Left ventricle myocardium superior (tissue), 1 donor: ENCODE results near the gene STIP1. TPM values are rescaled to one million over a fixed set of nuclear protein-coding genes. Genes with fewer than 3 reads are reported as not detected.
A peak's percentile ranks its signal among the peaks of the same experiment; 100 is the strongest.
"Not testable (repeated sequence)": the region's sequence is repeated elsewhere in the genome, so short reads cannot be mapped to it uniquely, and the experiment has no call there.

Source experiments
- ATAC-seq: fragments of 200-7000 bp; cut with Tn5 transposase; one replicate; pipeline ENCODE4 v1.9.1; 2020; ENCODE audit warnings: mild to moderate bottlenecking, moderate library complexity
- DNase-seq: peaks from one replicate; pipeline ENCODE4 v3.0.0-alpha.2; 2020
- intact Hi-C: fragments of 100-400 bp; cut with micrococcal nuclease; formaldehyde crosslinking; loops from one replicate; pipeline ENCODE4 v1.11.0; 2022
- total RNA-seq: library from RNA; stranded (reverse); fragmentation: NEBNext Ultra II Directional; extraction: Animal tissue kit (Norgen Biotek cat#: 25700); gene quantifications from one replicate; pipeline ENCODE4 v1.2.1, GENCODE V29; 2021
- donor health status: DM: no; HTN: yes; CAD: no; lungs with severe emphysema.

Gene STIP1
- total RNA-seq, 1 donor from 2014 or later = 127 TPM

GRCh38 chr11:64156235-64157011 lies 29.5 kb upstream of the STIP1 start:
- intact Hi-C loops = no loop called here
- ATAC-seq (peak; percentile 71), DNase-seq (peak; percentile 82)

GRCh38 chr11:64157631-64158394 lies 28.2 kb upstream of the STIP1 start:
- intact Hi-C loops = no loop called here
- DNase-seq = no peak

DNA sequence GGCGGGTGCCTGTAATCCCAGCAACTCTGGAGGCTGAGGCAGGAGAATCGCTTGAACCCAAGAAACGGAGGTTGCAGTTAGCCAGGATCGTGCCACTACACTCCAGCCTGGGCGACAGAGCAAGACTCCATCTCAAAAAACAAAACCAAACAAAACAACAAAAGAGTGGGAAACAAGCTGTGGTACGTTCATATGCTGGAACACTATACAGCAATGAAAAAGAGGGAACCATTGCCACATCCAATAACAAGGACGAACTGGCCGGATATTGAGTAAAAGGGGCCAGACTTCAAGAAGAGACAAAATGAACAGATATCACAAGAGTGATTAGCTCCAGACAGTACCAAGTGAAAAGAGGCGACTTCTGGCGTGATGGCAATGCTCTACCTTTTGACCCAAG lies 24.9 kb upstream of the STIP1 start:
- intact Hi-C loops = no loop called here
- ATAC-seq = no peak
- DNase-seq = no peak

More at GRCh38 chr11:64157631-64158394, 28.2 kb upstream of the STIP1 start:
- ATAC-seq = no peak

GRCh38 chr11:64162769-64163168 lies 23.2 kb upstream of the STIP1 start:
- ATAC-seq, DNase-seq, intact Hi-C loops: not testable (repeated sequence)

- no peak for DNase-seq
- no peak for ATAC-seq
- intact Hi-C loops = no loop called here
These were observed 22.0 kb upstream of the STIP1 start for GRCh38 chr11:64163951-64164350.

DNA sequence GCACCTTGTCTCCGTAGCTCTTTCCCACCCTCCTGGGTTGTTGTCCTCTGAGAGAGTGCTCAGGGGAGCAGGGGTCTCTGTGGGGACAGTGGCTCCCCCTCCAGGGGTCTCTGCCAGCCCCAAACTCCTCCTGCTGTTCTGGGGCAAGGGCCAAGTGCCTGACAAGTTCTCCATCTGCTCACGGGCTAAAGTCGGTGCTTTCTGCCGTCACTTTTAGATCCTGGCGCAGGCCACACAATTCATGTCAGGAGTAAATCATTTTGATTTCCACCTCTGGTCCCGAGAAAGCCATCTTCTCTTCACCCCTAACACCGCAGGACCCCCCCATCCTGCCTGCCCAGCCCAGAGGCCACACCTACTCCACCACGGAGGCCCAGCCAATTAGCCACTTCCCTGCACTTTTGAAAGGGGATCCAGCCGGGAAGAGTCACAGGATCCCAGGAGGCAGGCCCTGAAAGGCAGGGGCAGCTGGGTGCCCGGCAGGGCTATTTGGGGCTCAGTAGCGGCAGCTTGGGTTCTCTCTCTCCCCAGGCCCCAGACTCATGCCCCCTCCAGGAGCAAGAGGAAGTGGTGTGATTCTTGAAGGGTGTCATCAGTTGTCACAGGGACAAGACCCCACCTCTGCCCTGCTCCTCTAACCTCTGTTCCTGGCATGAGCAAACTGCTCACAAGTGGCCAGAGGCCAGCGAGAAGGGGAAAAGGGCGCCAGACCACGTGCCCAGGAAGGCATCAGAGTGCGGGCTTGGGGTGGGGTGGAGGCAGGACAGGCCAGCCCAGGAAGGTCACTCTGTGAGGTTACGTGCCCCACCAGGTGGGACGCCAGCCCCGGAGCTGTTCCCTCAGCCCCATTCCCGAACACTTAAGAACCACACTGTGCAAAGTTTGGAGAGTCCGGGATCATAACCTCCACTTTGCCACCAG lies 21.3 kb upstream of the STIP1 start:
- ATAC-seq = peak; percentile 65
- DNase-seq = peak; percentile 73
- intact Hi-C loops = no loop called here

DNA sequence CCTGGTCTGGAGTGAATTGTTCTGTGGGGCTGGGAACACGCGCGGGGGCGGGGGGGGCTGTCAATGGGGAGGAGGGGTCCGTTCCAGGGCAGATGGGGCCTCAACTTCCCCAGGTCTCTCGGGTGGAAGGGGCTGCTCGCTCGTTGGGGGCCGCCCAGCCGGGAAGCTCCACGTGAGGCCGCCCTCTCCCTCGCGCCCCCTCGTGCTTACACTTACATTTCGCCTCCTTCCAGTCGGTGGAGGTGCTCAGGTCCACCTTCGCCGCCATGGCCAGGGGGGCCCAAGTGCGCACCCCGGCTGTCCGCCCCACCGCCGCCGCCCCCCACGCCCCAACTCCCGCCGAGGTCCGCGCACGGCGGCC lies 20.5 kb upstream of the STIP1 start:
- intact Hi-C loops = no loop called here
- peak; percentile 38 for ATAC-seq

DNA sequence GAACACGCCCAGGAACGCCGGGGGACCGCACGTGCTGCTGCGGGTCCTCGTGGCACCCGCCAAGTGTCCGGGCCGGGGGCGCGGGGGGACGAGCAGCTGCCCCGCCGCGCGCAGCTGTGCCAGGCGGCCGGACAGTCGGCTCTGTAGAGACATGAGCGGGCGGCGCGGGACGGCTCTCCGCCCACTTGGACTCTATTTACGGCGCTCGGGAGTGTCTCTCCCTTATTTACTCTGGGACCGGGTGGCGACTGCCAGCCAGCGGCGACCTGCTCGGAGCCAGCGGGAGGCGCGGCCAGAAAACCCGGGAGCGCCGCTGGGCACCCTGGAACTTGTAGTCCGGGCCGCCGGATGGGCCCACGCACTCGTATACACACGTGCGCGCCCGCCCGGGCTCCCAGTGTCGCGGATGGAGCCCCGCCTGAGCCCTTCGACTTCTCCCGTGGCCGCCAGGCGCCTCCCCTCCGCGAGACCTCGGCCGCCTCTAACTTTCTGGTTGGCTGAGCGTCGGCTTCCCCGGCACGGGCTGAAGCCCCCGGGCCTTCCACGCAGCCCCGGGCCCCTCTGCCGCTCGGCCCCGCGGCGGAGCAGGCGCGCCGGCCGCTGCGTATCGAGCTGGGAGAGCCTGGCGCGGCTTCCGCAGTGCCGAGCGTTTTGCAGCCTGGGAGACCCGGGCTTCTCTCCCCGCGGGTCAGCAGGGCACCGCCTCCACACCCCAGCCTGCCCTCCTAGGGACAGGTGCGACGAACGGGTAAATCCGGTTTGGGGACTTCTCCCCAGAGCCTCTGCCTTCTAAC lies 19.9 kb upstream of the STIP1 start, which contains the start of gene MACROD1:
TSS of gene MACROD1 (minus strand) at position 272 of the 794 bp plus-strand sequence. CDS start at position 153, 119 bp downstream.
- intact Hi-C loops = no loop called here
- DNase-seq = peak; percentile 94
- peak; percentile 88 for ATAC-seq

More for the DNA sequence above, 20.5 kb upstream of the STIP1 start:
- DNase-seq = no peak

DNA sequence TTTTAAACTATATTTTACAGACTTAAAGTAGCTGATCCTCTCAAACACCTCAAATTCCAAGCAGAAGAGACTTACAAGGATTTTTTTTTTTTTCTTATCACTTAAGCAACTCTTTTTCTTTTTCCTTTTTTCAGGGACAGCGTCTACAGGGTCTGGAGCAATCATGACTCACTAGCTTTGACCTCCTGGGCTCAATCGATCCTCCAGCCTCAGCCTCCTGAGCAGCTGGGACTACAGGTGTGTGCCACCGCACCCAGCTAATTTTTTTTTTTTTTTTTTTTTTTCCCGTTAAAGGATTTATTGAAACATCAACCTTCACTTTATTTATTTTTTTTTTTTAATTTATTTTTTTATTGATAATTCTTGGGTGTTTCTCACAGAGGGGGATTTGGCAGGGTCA lies 15.6 kb upstream of the STIP1 start:
- intact Hi-C loops = no loop called here
- DNase-seq (no peak), ATAC-seq (no peak)

- intact Hi-C loops = no loop called here
These were observed 12.2 kb upstream of the STIP1 start for GRCh38 chr11:64173616-64174355.

GRCh38 chr11:64176751-64177150 lies 9.2 kb upstream of the STIP1 start:
- intact Hi-C loops = no loop called here
- no peak for DNase-seq
- ATAC-seq = no peak

More at GRCh38 chr11:64173616-64174355, 12.2 kb upstream of the STIP1 start:
- ATAC-seq (no peak), DNase-seq (no peak)

GRCh38 chr11:64178203-64178602 lies 7.8 kb upstream of the STIP1 start:
- no peak for DNase-seq
- ATAC-seq = no peak
- intact Hi-C loops = no loop called here

DNA sequence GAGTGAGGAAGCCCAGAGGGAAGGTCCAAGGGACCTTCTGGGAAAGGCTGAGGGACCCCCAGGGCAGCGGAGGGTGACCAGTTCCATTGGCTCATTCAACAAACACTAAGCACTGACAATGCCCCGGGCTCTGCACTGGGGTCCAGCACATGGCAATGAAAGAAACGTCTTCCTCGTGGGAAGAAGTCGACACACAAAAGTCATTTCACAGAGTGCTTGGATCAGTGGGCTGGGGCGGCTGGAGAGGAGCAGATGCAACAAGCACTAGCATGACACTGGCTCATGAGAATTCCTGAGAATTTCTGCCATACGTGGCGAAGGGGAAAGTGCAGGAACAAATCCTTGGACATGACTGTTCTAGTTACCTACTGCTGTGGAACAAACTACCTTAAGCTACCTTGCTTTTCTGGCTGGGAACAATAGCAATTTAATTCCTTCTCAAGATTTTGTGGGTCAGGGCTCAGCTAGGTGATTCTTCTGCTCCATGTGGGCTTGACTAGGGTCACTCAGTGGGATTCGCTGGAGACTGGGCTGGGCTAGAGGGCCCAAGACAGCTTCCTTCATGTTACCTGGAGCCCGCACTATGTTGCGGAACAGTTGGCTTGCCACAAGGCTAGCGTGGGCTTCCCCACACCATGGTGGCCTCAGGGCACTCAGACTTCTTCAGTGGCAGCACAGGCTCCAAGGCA lies 6.9 kb upstream of the STIP1 start:
- no peak for DNase-seq
- no peak for ATAC-seq
- intact Hi-C loops = no loop called here

GRCh38 chr11:64180891-64181290 lies 5.1 kb upstream of the STIP1 start:
- intact Hi-C loops = no loop called here

DNA sequence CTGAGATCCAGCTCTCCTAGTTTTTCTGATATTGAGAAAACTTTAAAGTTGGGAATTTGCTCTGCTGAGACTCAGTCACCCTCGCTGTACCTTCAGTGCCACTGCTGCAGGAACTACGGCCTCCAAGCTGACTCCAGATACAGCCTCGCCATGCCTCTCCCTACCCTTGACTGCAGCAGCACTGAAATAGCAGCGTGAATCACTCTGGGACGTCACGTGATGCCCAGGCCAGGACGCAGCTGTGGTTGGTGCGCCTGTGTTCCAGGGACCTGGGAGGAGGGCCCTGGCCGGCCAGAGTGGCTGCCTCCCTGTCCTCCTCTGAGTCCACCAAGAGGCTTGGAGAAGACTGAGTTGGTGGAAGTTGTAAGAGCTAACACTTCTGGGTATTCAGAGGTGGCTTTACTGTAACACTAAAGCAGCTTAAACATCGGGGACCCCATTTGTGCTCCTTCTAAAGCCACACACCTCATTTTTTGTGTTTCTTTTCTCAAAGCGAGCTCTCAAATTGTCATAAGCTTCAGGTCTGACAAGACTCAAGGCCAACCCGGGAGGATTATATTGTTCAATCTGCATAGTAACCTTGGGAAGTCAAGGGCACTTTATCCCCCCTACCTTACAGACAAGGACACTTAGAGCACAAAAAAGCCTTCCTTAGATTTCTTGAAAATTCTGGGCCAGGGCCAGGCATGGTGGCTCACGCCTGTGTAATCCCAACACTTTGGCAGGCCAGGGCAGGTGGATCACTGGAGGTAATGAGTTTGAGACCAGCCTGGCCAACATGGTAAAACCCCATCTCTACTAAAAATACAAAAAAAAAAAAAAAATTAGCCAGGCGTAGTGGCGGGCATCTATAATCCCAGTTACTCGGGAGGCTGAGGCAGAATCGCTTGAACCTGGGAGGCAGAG lies 4.2 kb upstream of the STIP1 start:
- ATAC-seq (peak; percentile 71), DNase-seq (peak; percentile 94)
- intact Hi-C loops = no loop called here

More at GRCh38 chr11:64180891-64181290, 5.1 kb upstream of the STIP1 start:
- no peak for DNase-seq
- no peak for ATAC-seq

DNA sequence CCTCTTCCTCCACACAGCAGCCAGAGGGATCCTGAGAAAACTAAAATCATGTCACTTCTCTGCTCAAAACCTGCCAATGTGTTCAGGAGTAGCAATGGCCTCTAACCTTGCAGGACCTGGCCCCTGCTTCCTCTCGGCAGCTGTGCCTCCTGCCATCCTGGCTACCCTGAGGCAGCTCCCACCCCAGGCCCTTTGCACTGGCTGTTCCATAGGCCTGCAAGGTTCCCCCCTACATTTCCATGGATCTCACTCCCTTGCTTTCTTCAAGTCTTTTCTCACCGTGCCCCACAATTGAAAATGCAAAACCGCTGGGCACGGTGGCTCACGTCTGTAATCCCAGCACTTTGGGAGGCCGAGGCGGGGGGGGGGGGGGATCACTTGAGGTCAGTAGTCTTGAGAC lies 2.1 kb upstream of the STIP1 start:
- no peak for DNase-seq
- no peak for ATAC-seq
- intact Hi-C loops = no loop called here
